HepG2 (cell line): ENCODE data around the gene LHFPL2. TPM values are rescaled to one million over a fixed set of nuclear protein-coding genes. Genes with fewer than 3 reads are reported as not detected.

Experiments
- AHR ChIP-seq: IDR thresholded peaks from 2 replicates; pipeline ENCODE4 v1.6.1; 2018; ENCODE audit warnings: missing genetic modification reagents, missing compliant biosample characterization
- EED ChIP-seq: sonication (generic); formaldehyde crosslinking; IDR thresholded peaks from 2 replicates; pipeline ENCODE4 v1.5.0; 2020; ENCODE audit warnings: mild to moderate bottlenecking, missing genetic modification reagents
- EZH2 ChIP-seq: conservative IDR thresholded peaks from 2 replicates; pipeline ENCODE4 v1.6.1; 2012; ENCODE audit warnings: mild to moderate bottlenecking, low read depth, low read length, moderate library complexity
- HNF4A ChIP-seq: sonication (generic); formaldehyde crosslinking; IDR thresholded peaks from 2 replicates; pipeline ENCODE4 v1.4.0; 2020; ENCODE audit warnings: missing genetic modification reagents
- KDM2A ChIP-seq: sonication (generic); formaldehyde crosslinking; IDR thresholded peaks from 2 replicates; pipeline ENCODE4 v1.4.0; 2020; ENCODE audit warnings: low read depth, missing genetic modification reagents, borderline replicate concordance
- KDM3A ChIP-seq: IDR thresholded peaks from 2 replicates; pipeline ENCODE4 v1.6.1; 2018; ENCODE audit warnings: low read depth, missing compliant biosample characterization
- MED13 ChIP-seq: sonication (generic); formaldehyde crosslinking; IDR thresholded peaks from 2 replicates; pipeline ENCODE4 v1.5.0; 2020; ENCODE audit warnings: missing genetic modification reagents
- MIER3 ChIP-seq: IDR thresholded peaks from 2 replicates; pipeline ENCODE4 v1.6.1; 2016; ENCODE audit warnings: missing compliant biosample characterization, borderline replicate concordance
- ZNF251 ChIP-seq: sonication (generic); formaldehyde crosslinking; IDR thresholded peaks from 2 replicates; pipeline ENCODE4 v1.9.0; 2021; ENCODE audit warnings: mild to moderate bottlenecking, missing genetic modification reagents
- ZNF446 ChIP-seq: sonication (generic); formaldehyde crosslinking; IDR thresholded peaks from 2 replicates; pipeline ENCODE4 v1.5.0; 2020; ENCODE audit warnings: mild to moderate bottlenecking, missing genetic modification reagents
- ZNF577 ChIP-seq: sonication (generic); formaldehyde crosslinking; IDR thresholded peaks from 2 replicates; pipeline ENCODE4 v1.4.0; 2020; ENCODE audit warnings: mild to moderate bottlenecking, low read depth, missing genetic modification reagents, borderline replicate concordance
- ZNF709 ChIP-seq: sonication (generic); formaldehyde crosslinking; IDR thresholded peaks from 2 replicates; pipeline ENCODE4 v1.5.0; 2020; ENCODE audit warnings: mild to moderate bottlenecking, missing genetic modification reagents
- polyA plus RNA-seq, 8 experiments: library from polyadenylated mRNA; depleted of rRNA in 3 of 8; stranded (reverse) in 7 of 8; unstranded in 1 of 8; fragments of >200 nt; fragmentation: Illumina TruSeq in 4 of 8; extraction: Trizol in 4 of 8; gene quantifications; 2 replicates each; pipeline versions ENCODE4 v1.2.1 to v1.2.3, GENCODE V29; 2011 to 2016; ENCODE audit warnings: low read depth in 4 of 8, missing spikeins in 1 of 8, mixed read lengths in 1 of 8; ENCODE audit not compliant: insufficient read depth in 1 of 8
- total RNA-seq, 5 experiments: library from RNA; depleted of rRNA; stranded (reverse); fragments of >200 nt; fragmentation: Illumina TruSeq; extraction: Trizol; gene quantifications; 2 replicates each; pipeline ENCODE4 v1.2.3, GENCODE V29; 2016; ENCODE audit warnings: low read depth in 1 of 5
- TF ChIP-seq, protein P1 (sequence below): sonication (generic); formaldehyde crosslinking; IDR thresholded peaks from 2 replicates; pipeline ENCODE4 v1.9.0; 2021; ENCODE audit warnings: missing genetic modification reagents, mild to moderate bottlenecking, borderline replicate concordance
- TF ChIP-seq, protein P2 (sequence below): sonication (generic); formaldehyde crosslinking; IDR thresholded peaks from 2 replicates; pipeline ENCODE4 v1.9.0; 2021; ENCODE audit warnings: missing genetic modification reagents, borderline replicate concordance
- TF ChIP-seq, protein P3 (sequence below): sonication (generic); formaldehyde crosslinking; IDR thresholded peaks from 2 replicates; pipeline ENCODE4 v1.4.0; 2020; ENCODE audit warnings: missing genetic modification reagents
- TF ChIP-seq, protein P4 (sequence below): sonication (generic); formaldehyde crosslinking; IDR thresholded peaks from 2 replicates; pipeline ENCODE4 v1.5.1; 2020; ENCODE audit warnings: mild to moderate bottlenecking, missing genetic modification reagents, moderate library complexity
- TF ChIP-seq, protein P5 (sequence below): sonication (generic); formaldehyde crosslinking; IDR thresholded peaks from 2 replicates; pipeline ENCODE4 v1.4.0; 2020; ENCODE audit warnings: mild to moderate bottlenecking, missing genetic modification reagents

The LHFPL2 gene
- total and polyA plus RNA-seq, 2 of the 13 experiments (the other 11 are each of a cell fraction or from before 2014, with no cell fraction given): 6.0 to 20.0 TPM

DNA sequence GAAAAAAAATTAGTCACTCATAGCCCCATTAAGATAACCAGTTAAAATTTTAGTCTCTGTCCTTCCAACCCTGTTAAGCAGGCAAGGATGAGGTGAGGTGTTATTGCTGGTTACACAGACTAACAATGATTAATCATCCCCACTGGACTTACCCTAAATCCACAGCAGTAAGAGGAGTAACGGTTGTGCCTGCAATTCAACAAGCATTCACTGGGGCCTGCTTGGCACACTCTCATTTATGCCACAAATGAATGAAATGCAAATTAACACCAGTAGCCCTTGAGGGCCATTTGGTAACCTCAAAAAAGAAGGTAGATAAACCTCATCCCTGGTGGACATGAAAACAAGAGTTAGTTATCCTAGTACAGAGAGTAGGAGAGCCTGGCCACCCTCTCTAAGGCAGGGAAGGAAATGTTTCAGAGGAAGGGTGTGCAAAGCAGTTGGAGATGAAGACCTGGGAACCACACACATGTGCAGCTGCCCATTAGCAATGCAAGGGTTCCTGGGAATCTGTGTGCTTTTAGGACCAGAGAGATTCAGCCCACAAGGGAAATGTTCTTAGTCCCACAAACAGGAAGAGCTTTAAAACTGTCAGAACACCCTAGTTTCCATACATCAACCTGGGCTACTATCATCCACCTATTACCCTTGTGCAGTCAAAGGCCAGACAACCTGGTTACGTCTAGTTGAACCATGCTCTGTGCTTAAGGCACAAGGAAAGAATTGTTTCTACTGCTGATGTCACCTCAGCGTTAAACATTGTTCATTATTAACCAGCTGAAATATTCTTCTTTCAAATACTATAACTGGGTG lies 7.7 kb downstream of the LHFPL2 start (continued):
- TF ChIP-seq ZNF577 (CRISPR knock-in tag) (no peak), ZNF446 (no peak), MIER3 (no peak), EED (CRISPR knock-in tag) (no peak), ZNF251 (no peak), ZNF709 (no peak), AHR (no peak), MED13 (no peak), KDM2A (CRISPR knock-in tag) (no peak), HNF4A (peak; percentile 66), KDM3A (CRISPR knock-in tag) (no peak), EZH2 (no peak)
- TF ChIP-seq, protein P1, sequence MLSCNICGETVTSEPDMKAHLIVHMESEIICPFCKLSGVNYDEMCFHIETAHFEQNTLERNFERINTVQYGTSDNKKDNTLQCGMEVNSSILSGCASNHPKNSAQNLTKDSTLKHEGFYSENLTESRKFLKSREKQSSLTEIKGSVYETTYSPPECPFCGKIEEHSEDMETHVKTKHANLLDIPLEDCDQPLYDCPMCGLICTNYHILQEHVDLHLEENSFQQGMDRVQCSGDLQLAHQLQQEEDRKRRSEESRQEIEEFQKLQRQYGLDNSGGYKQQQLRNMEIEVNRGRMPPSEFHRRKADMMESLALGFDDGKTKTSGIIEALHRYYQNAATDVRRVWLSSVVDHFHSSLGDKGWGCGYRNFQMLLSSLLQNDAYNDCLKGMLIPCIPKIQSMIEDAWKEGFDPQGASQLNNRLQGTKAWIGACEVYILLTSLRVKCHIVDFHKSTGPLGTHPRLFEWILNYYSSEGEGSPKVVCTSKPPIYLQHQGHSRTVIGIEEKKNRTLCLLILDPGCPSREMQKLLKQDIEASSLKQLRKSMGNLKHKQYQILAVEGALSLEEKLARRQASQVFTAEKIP: no peak
- TF ChIP-seq, protein P2, sequence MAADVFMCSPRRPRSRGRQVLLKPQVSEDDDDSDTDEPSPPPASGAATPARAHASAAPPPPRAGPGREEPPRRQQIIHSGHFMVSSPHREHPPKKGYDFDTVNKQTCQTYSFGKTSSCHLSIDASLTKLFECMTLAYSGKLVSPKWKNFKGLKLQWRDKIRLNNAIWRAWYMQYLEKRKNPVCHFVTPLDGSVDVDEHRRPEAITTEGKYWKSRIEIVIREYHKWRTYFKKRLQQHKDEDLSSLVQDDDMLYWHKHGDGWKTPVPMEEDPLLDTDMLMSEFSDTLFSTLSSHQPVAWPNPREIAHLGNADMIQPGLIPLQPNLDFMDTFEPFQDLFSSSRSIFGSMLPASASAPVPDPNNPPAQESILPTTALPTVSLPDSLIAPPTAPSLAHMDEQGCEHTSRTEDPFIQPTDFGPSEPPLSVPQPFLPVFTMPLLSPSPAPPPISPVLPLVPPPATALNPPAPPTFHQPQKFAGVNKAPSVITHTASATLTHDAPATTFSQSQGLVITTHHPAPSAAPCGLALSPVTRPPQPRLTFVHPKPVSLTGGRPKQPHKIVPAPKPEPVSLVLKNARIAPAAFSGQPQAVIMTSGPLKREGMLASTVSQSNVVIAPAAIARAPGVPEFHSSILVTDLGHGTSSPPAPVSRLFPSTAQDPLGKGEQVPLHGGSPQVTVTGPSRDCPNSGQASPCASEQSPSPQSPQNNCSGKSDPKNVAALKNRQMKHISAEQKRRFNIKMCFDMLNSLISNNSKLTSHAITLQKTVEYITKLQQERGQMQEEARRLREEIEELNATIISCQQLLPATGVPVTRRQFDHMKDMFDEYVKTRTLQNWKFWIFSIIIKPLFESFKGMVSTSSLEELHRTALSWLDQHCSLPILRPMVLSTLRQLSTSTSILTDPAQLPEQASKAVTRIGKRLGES (CRISPR knock-in tag): no peak
- TF ChIP-seq, protein P3, sequence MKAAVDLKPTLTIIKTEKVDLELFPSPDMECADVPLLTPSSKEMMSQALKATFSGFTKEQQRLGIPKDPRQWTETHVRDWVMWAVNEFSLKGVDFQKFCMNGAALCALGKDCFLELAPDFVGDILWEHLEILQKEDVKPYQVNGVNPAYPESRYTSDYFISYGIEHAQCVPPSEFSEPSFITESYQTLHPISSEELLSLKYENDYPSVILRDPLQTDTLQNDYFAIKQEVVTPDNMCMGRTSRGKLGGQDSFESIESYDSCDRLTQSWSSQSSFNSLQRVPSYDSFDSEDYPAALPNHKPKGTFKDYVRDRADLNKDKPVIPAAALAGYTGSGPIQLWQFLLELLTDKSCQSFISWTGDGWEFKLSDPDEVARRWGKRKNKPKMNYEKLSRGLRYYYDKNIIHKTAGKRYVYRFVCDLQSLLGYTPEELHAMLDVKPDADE (CRISPR knock-in tag): no peak
- TF ChIP-seq, protein P4, sequence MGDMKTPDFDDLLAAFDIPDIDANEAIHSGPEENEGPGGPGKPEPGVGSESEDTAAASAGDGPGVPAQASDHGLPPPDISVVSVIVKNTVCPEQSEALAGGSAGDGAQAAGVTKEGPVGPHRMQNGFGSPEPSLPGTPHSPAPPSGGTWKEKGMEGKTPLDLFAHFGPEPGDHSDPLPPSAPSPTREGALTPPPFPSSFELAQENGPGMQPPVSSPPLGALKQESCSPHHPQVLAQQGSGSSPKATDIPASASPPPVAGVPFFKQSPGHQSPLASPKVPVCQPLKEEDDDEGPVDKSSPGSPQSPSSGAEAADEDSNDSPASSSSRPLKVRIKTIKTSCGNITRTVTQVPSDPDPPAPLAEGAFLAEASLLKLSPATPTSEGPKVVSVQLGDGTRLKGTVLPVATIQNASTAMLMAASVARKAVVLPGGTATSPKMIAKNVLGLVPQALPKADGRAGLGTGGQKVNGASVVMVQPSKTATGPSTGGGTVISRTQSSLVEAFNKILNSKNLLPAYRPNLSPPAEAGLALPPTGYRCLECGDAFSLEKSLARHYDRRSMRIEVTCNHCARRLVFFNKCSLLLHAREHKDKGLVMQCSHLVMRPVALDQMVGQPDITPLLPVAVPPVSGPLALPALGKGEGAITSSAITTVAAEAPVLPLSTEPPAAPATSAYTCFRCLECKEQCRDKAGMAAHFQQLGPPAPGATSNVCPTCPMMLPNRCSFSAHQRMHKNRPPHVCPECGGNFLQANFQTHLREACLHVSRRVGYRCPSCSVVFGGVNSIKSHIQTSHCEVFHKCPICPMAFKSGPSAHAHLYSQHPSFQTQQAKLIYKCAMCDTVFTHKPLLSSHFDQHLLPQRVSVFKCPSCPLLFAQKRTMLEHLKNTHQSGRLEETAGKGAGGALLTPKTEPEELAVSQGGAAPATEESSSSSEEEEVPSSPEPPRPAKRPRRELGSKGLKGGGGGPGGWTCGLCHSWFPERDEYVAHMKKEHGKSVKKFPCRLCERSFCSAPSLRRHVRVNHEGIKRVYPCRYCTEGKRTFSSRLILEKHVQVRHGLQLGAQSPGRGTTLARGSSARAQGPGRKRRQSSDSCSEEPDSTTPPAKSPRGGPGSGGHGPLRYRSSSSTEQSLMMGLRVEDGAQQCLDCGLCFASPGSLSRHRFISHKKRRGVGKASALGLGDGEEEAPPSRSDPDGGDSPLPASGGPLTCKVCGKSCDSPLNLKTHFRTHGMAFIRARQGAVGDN (CRISPR knock-in tag): no peak
- TF ChIP-seq, protein P5, sequence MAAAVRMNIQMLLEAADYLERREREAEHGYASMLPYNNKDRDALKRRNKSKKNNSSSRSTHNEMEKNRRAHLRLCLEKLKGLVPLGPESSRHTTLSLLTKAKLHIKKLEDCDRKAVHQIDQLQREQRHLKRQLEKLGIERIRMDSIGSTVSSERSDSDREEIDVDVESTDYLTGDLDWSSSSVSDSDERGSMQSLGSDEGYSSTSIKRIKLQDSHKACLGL (CRISPR knock-in tag): no peak
